PC-9 (cell line): ENCODE results near the gene AKAP3.

Experiments
- CTCF ChIP-seq: fragments of 200-600 bp; sonication (generic); conservative IDR thresholded peaks from 2 replicates; pipeline ENCODE4 v1.6.1; 2017; ENCODE audit warnings: mixed run types, antibody characterized with exemption, mild to moderate bottlenecking, moderate library complexity
- EZH2 ChIP-seq: fragments of 200-600 bp; sonication (generic); IDR thresholded peaks from 2 replicates; pipeline ENCODE4 v1.8.0; 2017; ENCODE audit warnings: antibody characterized with exemption, low read depth

- no peak for TF ChIP-seq CTCF
- TF ChIP-seq EZH2: no peak
These were observed 68.6 kb downstream of the AKAP3 start for GRCh38 chr12:4580281-4580688.
